ENCODE data around the gene GJA10. TPM values are rescaled to one million over a fixed set of nuclear protein-coding genes. Genes with fewer than 3 reads are reported as not detected.
A peak's percentile ranks its signal among the peaks of the same experiment; 100 is the strongest.
"Not testable (repeated sequence)": the region's sequence is repeated elsewhere in the genome, so short reads cannot be mapped to it uniquely, and the experiment has no call there.

Gene GJA10
- total RNA-seq, 3 donors from 2014 or later (not counting 1 experiment from before 2014, with no cell fraction given), result not detected

GRCh38 chr6:89887452-89888137 lies 6.7 kb upstream of the GJA10 start:
- H3K27ac Mint-ChIP-seq, result no peak overlapping the region
- no peaks in the 10 kb centered on the region for H3K9me3 ChIP-seq (ENCODE audit: control insufficient read depth, insufficient read depth, low read length)
- no peak for TF ChIP-seq CTCF (IDR thresholded peaks at IDR 0.05)
- H3K4me3 ChIP-seq (ENCODE audit: low read length), result no peak overlapping the region
- H3K4me1 ChIP-seq (ENCODE audit: control insufficient read depth, insufficient read depth, low read length), result peaks cover 4% of the 10 kb centered on the region
- DNase-seq, result peak in 1 of 2 donors; percentile 12
- 28% methylated on average over 43 of the region's 43 CpGs for WGBS (ENCODE audit: insufficient coverage)
- no peaks in the 10 kb centered on the region for H3K36me3 ChIP-seq (ENCODE audit: control insufficient read depth, insufficient read depth, low read length)
- H3K36me3 Mint-ChIP-seq, result no peaks in the 10 kb centered on the region
- H3K27ac ChIP-seq (ENCODE audit: low read length), result no peak overlapping the region
- H3K4me1 Mint-ChIP-seq, result no peaks in the 10 kb centered on the region
- ATAC-seq, result peak in 2 of 3 donors; percentile 27 to 53
- intact Hi-C loops (cut with micrococcal nuclease), result no loop called here
- H3K4me3 Mint-ChIP-seq, result no peak overlapping the region
- H3K9me3 Mint-ChIP-seq, result no peaks in the 10 kb centered on the region
- peaks cover 7% of the 10 kb centered on the region for H3K27me3 ChIP-seq (ENCODE audit: control insufficient read depth, insufficient read depth, low read length)
- H3K27me3 Mint-ChIP-seq (ENCODE audit: low read depth in 2 of 2), result peaks cover 26 to 48% of the 10 kb centered on the region in 2 donors

- peaks cover 26 to 54% of the 10 kb centered on the region in 2 donors for H3K27me3 Mint-ChIP-seq (ENCODE audit: low read depth in 2 of 2)
- ATAC-seq (no peak), DNase-seq (no peak)
- no peaks in the 10 kb centered on the region for H3K9me3 Mint-ChIP-seq
- Histone ChIP-seq H3K9me3 (ENCODE audit: control insufficient read depth, insufficient read depth, low read length) (no peaks in the 10 kb centered on the region), H3K27ac (ENCODE audit: low read length) (no peak overlapping the region), H3K36me3 (ENCODE audit: control insufficient read depth, insufficient read depth, low read length) (no peaks in the 10 kb centered on the region), H3K4me1 (ENCODE audit: control insufficient read depth, insufficient read depth, low read length) (peaks cover 4% of the 10 kb centered on the region), H3K4me3 (ENCODE audit: low read length) (no peak overlapping the region), H3K27me3 (ENCODE audit: control insufficient read depth, insufficient read depth, low read length) (peaks cover 7% of the 10 kb centered on the region)
- no peaks in the 10 kb centered on the region for H3K36me3 Mint-ChIP-seq
- H3K4me1 Mint-ChIP-seq, result no peaks in the 10 kb centered on the region
- no peak for TF ChIP-seq CTCF (IDR thresholded peaks at IDR 0.05)
- intact Hi-C loops (cut with micrococcal nuclease), result no loop called here
- no peak overlapping the region for H3K27ac Mint-ChIP-seq
- 86% methylated on average over 7 of the region's 7 CpGs for WGBS (ENCODE audit: insufficient coverage)
- no peak overlapping the region for H3K4me3 Mint-ChIP-seq
Measured at GRCh38 chr6:89888138-89888514, 6.1 kb upstream of the GJA10 start.

- WGBS (ENCODE audit: insufficient coverage), result 83% methylated on average over 2 of the region's 3 CpGs
- Mint-ChIP-seq H3K36me3 (no peaks in the 10 kb centered on the region), H3K4me3 (no peak overlapping the region), H3K27me3 (ENCODE audit: low read depth in 2 of 2) (peaks cover 28 to 61% of the 10 kb centered on the region in 2 donors), H3K27ac (no peak overlapping the region), H3K9me3 (no peaks in the 10 kb centered on the region), H3K4me1 (no peaks in the 10 kb centered on the region)
- no peak for ATAC-seq
- intact Hi-C loops (cut with micrococcal nuclease), result no loop called here
- Histone ChIP-seq H3K4me3 (ENCODE audit: low read length) (no peak overlapping the region), H3K9me3 (ENCODE audit: control insufficient read depth, insufficient read depth, low read length) (no peaks in the 10 kb centered on the region), H3K27me3 (ENCODE audit: control insufficient read depth, insufficient read depth, low read length) (peaks cover 7% of the 10 kb centered on the region), H3K4me1 (ENCODE audit: control insufficient read depth, insufficient read depth, low read length) (peaks cover 4% of the 10 kb centered on the region), H3K36me3 (ENCODE audit: control insufficient read depth, insufficient read depth, low read length) (no peaks in the 10 kb centered on the region), H3K27ac (ENCODE audit: low read length) (no peak overlapping the region)
- TF ChIP-seq CTCF (IDR thresholded peaks at IDR 0.05), result no peak
- DNase-seq, result no peak
Measured at GRCh38 chr6:89888871-89889270, 5.4 kb upstream of the GJA10 start.

- 23% methylated on average over 6 of the region's 11 CpGs for WGBS (ENCODE audit: insufficient coverage)
- not testable (repeated sequence) for H3K36me3 ChIP-seq (ENCODE audit: control insufficient read depth, insufficient read depth, low read length)
Measured at GRCh38 chr6:89890845-89891528, 3.3 kb upstream of the GJA10 start.

GRCh38 chr6:89892577-89892976 lies 1.7 kb upstream of the GJA10 start:
- H3K27me3 Mint-ChIP-seq (ENCODE audit: low read depth in 2 of 2), result peaks cover 32 to 54% of the 10 kb centered on the region in 2 donors
- H3K36me3 Mint-ChIP-seq; H3K36me3 ChIP-seq (ENCODE audit: control insufficient read depth, insufficient read depth, low read length); H3K9me3 ChIP-seq (ENCODE audit: control insufficient read depth, insufficient read depth, low read length); H3K27ac Mint-ChIP-seq; H3K27ac ChIP-seq (ENCODE audit: low read length); ATAC-seq; intact Hi-C loops (cut with micrococcal nuclease); H3K4me1 Mint-ChIP-seq; DNase-seq; H3K9me3 Mint-ChIP-seq; H3K4me3 ChIP-seq (ENCODE audit: low read length); H3K4me1 ChIP-seq (ENCODE audit: control insufficient read depth, insufficient read depth, low read length); H3K4me3 Mint-ChIP-seq: not testable (repeated sequence)
- H3K27me3 ChIP-seq (ENCODE audit: control insufficient read depth, insufficient read depth, low read length), result peaks cover 10% of the 10 kb centered on the region
- WGBS (ENCODE audit: insufficient coverage), result 80% methylated on average over 8 of the region's 8 CpGs

More at GRCh38 chr6:89890845-89891528, 3.3 kb upstream of the GJA10 start:
- H3K27me3 Mint-ChIP-seq (ENCODE audit: low read depth in 2 of 2), result peaks cover 34 to 54% of the 10 kb centered on the region in 2 donors
- H3K36me3 Mint-ChIP-seq; H3K4me3 ChIP-seq (ENCODE audit: low read length); H3K9me3 ChIP-seq (ENCODE audit: control insufficient read depth, insufficient read depth, low read length); ATAC-seq; H3K27me3 ChIP-seq (ENCODE audit: control insufficient read depth, insufficient read depth, low read length); DNase-seq; H3K27ac Mint-ChIP-seq; H3K27ac ChIP-seq (ENCODE audit: low read length); H3K4me1 ChIP-seq (ENCODE audit: control insufficient read depth, insufficient read depth, low read length); intact Hi-C loops (cut with micrococcal nuclease); H3K9me3 Mint-ChIP-seq; H3K4me3 Mint-ChIP-seq; H3K4me1 Mint-ChIP-seq: not testable (repeated sequence)
